AG04449 (cell line): ENCODE data around the gene KCNAB3.

Source experiments
- CTCF ChIA-PET: fragments of 350-600 bp; formaldehyde crosslinking; extraction: SDS; loops from one replicate; lab custom pipeline; 2021; ENCODE audit warnings: antibody characterized with exemption; lab: Yijun Ruan, JAX
- POLR2A ChIA-PET: fragments of 400-600, 350-600 bp; formaldehyde crosslinking; extraction: SDS; loops from one replicate; lab custom pipeline; 2020; ENCODE audit warnings: antibody characterized with exemption, inconsistent platforms; lab: Yijun Ruan, JAX
- DNase-seq: peaks from one replicate; pipeline ENCODE4 v3.0.0-alpha.2; 2010; ENCODE audit warnings: low read depth, low spot score
- H3K4me3 ChIP-seq: 2 replicates; pipeline ENCODE4 v1.5.1; 2011; ENCODE audit warnings: low read depth, mild to moderate bottlenecking, control low read depth, low read length
- TF ChIP-seq, protein P1 (sequence below): IDR thresholded peaks from one replicate; pipeline ENCODE4 v1.5.1; 2011; ENCODE audit warnings: mild to moderate bottlenecking, moderate library complexity, low read length, control low read depth, inconsistent platforms; ENCODE audit not compliant: insufficient read depth; ENCODE audit errors: missing control alignments

The KCNAB3 gene

DNA sequence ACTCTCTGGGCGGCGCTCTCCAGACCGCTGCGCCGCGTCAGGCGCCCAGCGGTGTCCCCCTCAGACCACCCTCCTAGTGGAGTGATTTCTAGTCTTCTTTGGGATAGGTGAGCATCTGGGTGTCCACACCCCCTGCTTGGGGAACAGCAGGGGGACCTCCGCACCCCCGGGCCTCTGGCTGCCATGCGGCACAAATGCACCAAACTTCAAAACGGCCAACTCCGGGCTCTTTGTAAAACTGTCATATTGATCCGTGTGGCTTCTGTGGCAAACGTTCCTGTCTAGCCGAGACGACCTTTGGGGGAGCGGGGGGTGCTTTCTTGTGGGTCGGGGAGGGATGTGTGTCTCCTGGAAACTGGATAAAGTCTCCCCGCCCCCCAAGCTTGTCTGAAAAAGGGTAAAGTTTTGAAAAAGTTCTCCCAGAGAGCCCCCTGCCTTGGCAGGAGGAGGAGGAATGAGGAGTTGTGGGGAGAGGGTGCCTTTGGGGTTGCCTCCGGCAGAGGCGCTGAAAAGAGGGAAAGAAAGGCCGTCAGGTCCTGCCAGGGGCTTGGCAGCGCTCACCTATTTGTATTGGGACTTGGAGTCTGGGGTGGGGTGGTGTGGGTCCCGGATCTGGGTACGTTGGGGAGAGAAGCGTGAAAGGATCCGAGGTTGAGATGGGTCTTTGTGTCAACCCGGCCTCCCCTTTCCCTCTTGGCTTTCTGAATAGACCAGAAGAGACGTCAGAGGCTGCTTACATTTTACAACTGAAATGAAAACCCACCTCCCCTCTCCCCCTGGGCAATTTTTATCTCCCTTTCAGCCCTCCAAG is 43.2 kb downstream of the KCNAB3 start:
- no peak for DNase-seq
- TF ChIP-seq, protein P1, sequence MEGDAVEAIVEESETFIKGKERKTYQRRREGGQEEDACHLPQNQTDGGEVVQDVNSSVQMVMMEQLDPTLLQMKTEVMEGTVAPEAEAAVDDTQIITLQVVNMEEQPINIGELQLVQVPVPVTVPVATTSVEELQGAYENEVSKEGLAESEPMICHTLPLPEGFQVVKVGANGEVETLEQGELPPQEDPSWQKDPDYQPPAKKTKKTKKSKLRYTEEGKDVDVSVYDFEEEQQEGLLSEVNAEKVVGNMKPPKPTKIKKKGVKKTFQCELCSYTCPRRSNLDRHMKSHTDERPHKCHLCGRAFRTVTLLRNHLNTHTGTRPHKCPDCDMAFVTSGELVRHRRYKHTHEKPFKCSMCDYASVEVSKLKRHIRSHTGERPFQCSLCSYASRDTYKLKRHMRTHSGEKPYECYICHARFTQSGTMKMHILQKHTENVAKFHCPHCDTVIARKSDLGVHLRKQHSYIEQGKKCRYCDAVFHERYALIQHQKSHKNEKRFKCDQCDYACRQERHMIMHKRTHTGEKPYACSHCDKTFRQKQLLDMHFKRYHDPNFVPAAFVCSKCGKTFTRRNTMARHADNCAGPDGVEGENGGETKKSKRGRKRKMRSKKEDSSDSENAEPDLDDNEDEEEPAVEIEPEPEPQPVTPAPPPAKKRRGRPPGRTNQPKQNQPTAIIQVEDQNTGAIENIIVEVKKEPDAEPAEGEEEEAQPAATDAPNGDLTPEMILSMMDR, result no peak
- ChIA-PET CTCF (interaction anchor here (1.0 to 1.4 kb wide), 5 partner anchors 11 to 97 kb away, joined by 3 to 5 read pairs (median 3); no protein-coding TSS in a partner anchor), POLR2A (interaction anchor here (1.4 to 1.5 kb wide), 2 partner anchors 29 kb away, joined by 5 to 7 read pairs; partner anchors contain the start of genes NAA38 and RNF227)
- H3K4me3 ChIP-seq, result peak overlapping the region; percentile 85

GRCh38 chr17:7885367-7886226 is 44.1 kb downstream of the KCNAB3 start:
- CTCF ChIA-PET, result interaction anchor here (1.0 to 1.4 kb wide), 5 partner anchors 12 to 98 kb away, joined by 3 to 5 read pairs (median 3); no protein-coding TSS in a partner anchor
- POLR2A ChIA-PET, result interaction anchor here (1.4 to 1.5 kb wide), 2 partner anchors 29 to 30 kb away, joined by 5 to 7 read pairs; partner anchors contain the start of genes NAA38 and RNF227
- no peak for DNase-seq
- TF ChIP-seq, protein P1, result no peak
- peak overlapping the region; percentile 85 for H3K4me3 ChIP-seq

GRCh38 chr17:7884581-7885366 is 44.9 kb downstream of the KCNAB3 start:
- CTCF ChIA-PET, result interaction anchor here (1.0 kb wide), 1 partner anchor 13 kb away, joined by 3 read pairs; no protein-coding TSS in a partner anchor
- POLR2A ChIA-PET, result interaction anchor here (0.9 to 1.5 kb wide), 2 partner anchors 31 to 44 kb away, joined by 3 to 5 read pairs; partner anchors contain the start of gene RNF227
- DNase-seq, result no peak
- H3K4me3 ChIP-seq, result peak overlapping the region; percentile 85
- TF ChIP-seq, protein P1, result no peak

DNA sequence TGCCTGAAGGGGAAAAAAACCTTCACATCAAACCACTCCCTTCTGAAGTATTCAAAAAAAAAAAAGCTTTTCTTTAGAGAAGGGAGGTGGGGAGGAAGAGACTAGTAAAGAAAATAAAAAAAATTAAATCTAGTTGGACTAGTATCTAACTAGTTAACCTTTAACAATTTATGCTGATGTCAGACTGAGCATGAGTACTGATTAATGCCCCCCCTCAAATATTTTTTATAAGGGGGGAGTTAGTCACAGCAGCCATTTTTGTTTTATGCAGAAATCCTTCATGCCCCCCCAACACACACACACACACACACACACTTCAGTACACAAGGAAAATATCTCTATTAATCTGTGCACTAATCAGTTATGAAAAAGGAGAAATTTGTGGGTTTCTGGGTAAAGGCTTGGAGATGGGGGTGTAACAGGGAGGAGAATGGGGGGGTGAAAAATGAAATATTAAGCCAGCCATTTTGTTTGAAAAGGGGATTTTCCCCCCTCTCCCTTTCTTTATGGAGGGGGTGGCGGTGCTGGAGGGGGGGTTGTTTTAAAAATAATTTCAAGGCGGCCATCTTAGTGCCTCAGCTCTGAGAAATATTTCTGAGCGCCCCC is 45.8 kb downstream of the KCNAB3 start:
- peak overlapping the region; percentile 85 for H3K4me3 ChIP-seq
- DNase-seq, result no peak
- TF ChIP-seq, protein P1, result no peak
- ChIA-PET POLR2A (interaction anchor here (0.9 kb wide), 1 partner anchor 43 kb away, joined by 3 read pairs; no protein-coding TSS in a partner anchor), CTCF (interaction anchor here (1.0 to 1.8 kb wide), 4 partner anchors 12 to 175 kb away, joined by 3 to 4 read pairs (median 3); no protein-coding TSS in a partner anchor)

DNA sequence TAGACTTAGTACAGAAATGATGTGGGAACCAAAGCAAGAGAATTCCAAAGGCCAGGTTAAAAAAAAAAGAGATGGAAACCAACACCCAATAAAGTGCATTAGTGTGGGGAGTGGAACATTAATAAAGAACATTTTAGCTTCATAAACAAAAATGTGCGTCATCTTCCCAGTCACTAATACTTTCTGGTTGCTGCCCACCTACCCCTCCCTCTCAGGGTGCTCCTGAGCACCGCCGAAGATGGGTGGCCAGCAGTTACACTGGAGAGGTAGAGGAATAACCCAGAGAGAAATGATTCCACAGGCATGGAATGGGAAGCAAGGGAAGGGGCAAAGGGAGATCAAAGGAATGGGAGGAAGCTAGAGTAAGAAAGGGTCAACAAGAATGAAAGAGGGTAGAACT is 47.0 kb downstream of the KCNAB3 start:
- CTCF ChIA-PET, result interaction anchor here (0.8 to 1.8 kb wide), 10 partner anchors 12 to 176 kb away, joined by 3 to 9 read pairs (median 4); no protein-coding TSS in a partner anchor
- H3K4me3 ChIP-seq, result no peak overlapping the region
- DNase-seq, result no peak
- TF ChIP-seq, protein P1, result no peak
- POLR2A ChIA-PET, result interaction anchor here (0.6 kb wide), 1 partner anchor 38 kb away, joined by 3 read pairs; no protein-coding TSS in a partner anchor
